HepG2 (cell line): ENCODE measurements around the gene SLC9A8. TPM values are rescaled to one million over a fixed set of nuclear protein-coding genes. Genes with fewer than 3 reads are reported as not detected.

Experiments used
- KAT2B ChIP-seq: fragments of 150-350 bp; IDR thresholded peaks from 2 replicates; pipeline ENCODE4 v1.6.1; 2014; ENCODE audit warnings: low read depth, low read length, borderline replicate concordance
- KAT7 ChIP-seq: IDR thresholded peaks from 2 replicates; pipeline ENCODE4 v1.6.1; 2018; ENCODE audit warnings: borderline replicate concordance, missing compliant biosample characterization
- MBD4 ChIP-seq: IDR thresholded peaks from 2 replicates; pipeline ENCODE4 v1.6.1; 2012; ENCODE audit warnings: low read length, inconsistent platforms, borderline replicate concordance
- PAWR ChIP-seq: sonication (generic); formaldehyde crosslinking; IDR thresholded peaks from 2 replicates; pipeline ENCODE4 v1.4.0; 2020; ENCODE audit warnings: missing genetic modification reagents, mild to moderate bottlenecking, borderline replicate concordance
- SPEN ChIP-seq: sonication (generic); formaldehyde crosslinking; IDR thresholded peaks from 2 replicates; pipeline ENCODE4 v1.5.1; 2020; ENCODE audit warnings: low read depth, mild to moderate bottlenecking, missing genetic modification reagents
- ZSCAN21 ChIP-seq: sonication (generic); formaldehyde crosslinking; IDR thresholded peaks from 2 replicates; pipeline ENCODE4 v1.8.0; 2022; ENCODE audit warnings: mild to moderate bottlenecking, missing genetic modification reagents, moderate library complexity, borderline replicate concordance
- ZSCAN25 ChIP-seq: sonication (generic); formaldehyde crosslinking; IDR thresholded peaks from 2 replicates; pipeline ENCODE4 v1.8.0; 2022; ENCODE audit warnings: mild to moderate bottlenecking, missing genetic modification reagents
- polyA plus RNA-seq, 8 experiments: library from polyadenylated mRNA; depleted of rRNA in 3 of 8; stranded (reverse) in 7 of 8; unstranded in 1 of 8; fragments of >200 nt; fragmentation: Illumina TruSeq in 4 of 8; extraction: Trizol in 4 of 8; gene quantifications; 2 replicates each; pipeline versions ENCODE4 v1.2.1 to v1.2.3, GENCODE V29; 2011 to 2016; ENCODE audit warnings: low read depth in 4 of 8, missing spikeins in 1 of 8, mixed read lengths in 1 of 8; ENCODE audit not compliant: insufficient read depth in 1 of 8
- total RNA-seq, 5 experiments: library from RNA; depleted of rRNA; stranded (reverse); fragments of >200 nt; fragmentation: Illumina TruSeq; extraction: Trizol; gene quantifications; 2 replicates each; pipeline ENCODE4 v1.2.3, GENCODE V29; 2016; ENCODE audit warnings: low read depth in 1 of 5
- TF ChIP-seq, protein P1 (sequence below): sonication (generic); formaldehyde crosslinking; IDR thresholded peaks from 2 replicates; pipeline ENCODE4 v1.4.0; 2020; ENCODE audit warnings: missing genetic modification reagents, borderline replicate concordance
- TF ChIP-seq, protein P2 (sequence below): sonication (generic); formaldehyde crosslinking; IDR thresholded peaks from one replicate; pipeline ENCODE4 v1.5.1; 2020; ENCODE audit warnings: mild to moderate bottlenecking, missing genetic modification reagents; ENCODE audit errors: not compliant biosample characterization
- TF ChIP-seq, protein P3 (sequence below): sonication (generic); formaldehyde crosslinking; IDR thresholded peaks from 2 replicates; pipeline ENCODE4 v1.4.0; 2020; ENCODE audit warnings: missing genetic modification reagents

Gene SLC9A8
- total and polyA plus RNA-seq, 2 of the 13 experiments (the other 11 are each of a cell fraction or from before 2014, with no cell fraction given): 4.1 to 7.4 TPM

DNA sequence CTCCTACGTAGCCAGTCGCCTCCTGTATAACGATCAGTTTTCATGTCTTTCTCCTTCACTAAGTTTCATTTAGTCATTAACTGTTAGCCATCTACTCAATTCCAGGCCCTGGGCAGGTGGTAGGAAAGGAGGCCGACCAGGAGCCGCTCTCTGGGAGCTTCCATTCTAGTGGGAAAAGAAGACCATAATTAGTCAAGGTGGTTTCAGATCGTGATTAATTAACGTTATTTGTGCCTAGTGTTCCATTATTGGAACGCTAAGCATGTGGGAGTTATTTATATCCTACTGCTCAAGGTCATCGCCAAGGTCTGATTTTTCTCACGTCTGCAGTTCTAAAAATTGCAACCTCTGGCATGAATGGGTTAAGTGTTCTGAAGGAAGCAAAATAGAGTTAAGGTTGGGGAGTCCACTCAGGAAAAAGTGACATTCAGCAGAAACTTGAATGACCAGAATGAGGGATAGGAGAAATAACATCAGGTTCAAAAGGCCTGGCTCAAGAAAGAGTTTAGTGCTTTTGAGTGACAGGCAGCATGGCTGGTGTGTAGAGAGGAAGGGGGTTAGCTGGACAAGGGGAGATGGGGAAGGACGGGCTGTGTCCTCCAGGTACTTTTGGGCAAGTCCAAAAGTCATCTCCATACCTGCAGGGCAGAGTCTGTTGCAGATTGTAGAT lies 812 bp downstream of the SLC9A8 start (continued):
- TF ChIP-seq, protein P1, sequence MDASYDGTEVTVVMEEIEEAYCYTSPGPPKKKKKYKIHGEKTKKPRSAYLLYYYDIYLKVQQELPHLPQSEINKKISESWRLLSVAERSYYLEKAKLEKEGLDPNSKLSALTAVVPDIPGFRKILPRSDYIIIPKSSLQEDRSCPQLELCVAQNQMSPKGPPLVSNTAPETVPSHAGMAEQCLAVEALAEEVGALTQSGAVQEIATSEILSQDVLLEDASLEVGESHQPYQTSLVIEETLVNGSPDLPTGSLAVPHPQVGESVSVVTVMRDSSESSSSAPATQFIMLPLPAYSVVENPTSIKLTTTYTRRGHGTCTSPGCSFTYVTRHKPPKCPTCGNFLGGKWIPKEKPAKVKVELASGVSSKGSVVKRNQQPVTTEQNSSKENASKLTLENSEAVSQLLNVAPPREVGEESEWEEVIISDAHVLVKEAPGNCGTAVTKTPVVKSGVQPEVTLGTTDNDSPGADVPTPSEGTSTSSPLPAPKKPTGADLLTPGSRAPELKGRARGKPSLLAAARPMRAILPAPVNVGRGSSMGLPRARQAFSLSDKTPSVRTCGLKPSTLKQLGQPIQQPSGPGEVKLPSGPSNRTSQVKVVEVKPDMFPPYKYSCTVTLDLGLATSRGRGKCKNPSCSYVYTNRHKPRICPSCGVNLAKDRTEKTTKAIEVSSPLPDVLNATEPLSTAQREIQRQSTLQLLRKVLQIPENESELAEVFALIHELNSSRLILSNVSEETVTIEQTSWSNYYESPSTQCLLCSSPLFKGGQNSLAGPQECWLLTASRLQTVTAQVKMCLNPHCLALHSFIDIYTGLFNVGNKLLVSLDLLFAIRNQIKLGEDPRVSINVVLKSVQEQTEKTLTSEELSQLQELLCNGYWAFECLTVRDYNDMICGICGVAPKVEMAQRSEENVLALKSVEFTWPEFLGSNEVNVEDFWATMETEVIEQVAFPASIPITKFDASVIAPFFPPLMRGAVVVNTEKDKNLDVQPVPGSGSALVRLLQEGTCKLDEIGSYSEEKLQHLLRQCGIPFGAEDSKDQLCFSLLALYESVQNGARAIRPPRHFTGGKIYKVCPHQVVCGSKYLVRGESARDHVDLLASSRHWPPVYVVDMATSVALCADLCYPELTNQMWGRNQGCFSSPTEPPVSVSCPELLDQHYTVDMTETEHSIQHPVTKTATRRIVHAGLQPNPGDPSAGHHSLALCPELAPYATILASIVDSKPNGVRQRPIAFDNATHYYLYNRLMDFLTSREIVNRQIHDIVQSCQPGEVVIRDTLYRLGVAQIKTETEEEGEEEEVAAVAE: no peak; the same call in none of the 2 replicates
- no peak for TF ChIP-seq MBD4
- TF ChIP-seq ZSCAN25 (CRISPR knock-in tag): no peak
- no peak for TF ChIP-seq SPEN (CRISPR knock-in tag)
- TF ChIP-seq, protein P2, sequence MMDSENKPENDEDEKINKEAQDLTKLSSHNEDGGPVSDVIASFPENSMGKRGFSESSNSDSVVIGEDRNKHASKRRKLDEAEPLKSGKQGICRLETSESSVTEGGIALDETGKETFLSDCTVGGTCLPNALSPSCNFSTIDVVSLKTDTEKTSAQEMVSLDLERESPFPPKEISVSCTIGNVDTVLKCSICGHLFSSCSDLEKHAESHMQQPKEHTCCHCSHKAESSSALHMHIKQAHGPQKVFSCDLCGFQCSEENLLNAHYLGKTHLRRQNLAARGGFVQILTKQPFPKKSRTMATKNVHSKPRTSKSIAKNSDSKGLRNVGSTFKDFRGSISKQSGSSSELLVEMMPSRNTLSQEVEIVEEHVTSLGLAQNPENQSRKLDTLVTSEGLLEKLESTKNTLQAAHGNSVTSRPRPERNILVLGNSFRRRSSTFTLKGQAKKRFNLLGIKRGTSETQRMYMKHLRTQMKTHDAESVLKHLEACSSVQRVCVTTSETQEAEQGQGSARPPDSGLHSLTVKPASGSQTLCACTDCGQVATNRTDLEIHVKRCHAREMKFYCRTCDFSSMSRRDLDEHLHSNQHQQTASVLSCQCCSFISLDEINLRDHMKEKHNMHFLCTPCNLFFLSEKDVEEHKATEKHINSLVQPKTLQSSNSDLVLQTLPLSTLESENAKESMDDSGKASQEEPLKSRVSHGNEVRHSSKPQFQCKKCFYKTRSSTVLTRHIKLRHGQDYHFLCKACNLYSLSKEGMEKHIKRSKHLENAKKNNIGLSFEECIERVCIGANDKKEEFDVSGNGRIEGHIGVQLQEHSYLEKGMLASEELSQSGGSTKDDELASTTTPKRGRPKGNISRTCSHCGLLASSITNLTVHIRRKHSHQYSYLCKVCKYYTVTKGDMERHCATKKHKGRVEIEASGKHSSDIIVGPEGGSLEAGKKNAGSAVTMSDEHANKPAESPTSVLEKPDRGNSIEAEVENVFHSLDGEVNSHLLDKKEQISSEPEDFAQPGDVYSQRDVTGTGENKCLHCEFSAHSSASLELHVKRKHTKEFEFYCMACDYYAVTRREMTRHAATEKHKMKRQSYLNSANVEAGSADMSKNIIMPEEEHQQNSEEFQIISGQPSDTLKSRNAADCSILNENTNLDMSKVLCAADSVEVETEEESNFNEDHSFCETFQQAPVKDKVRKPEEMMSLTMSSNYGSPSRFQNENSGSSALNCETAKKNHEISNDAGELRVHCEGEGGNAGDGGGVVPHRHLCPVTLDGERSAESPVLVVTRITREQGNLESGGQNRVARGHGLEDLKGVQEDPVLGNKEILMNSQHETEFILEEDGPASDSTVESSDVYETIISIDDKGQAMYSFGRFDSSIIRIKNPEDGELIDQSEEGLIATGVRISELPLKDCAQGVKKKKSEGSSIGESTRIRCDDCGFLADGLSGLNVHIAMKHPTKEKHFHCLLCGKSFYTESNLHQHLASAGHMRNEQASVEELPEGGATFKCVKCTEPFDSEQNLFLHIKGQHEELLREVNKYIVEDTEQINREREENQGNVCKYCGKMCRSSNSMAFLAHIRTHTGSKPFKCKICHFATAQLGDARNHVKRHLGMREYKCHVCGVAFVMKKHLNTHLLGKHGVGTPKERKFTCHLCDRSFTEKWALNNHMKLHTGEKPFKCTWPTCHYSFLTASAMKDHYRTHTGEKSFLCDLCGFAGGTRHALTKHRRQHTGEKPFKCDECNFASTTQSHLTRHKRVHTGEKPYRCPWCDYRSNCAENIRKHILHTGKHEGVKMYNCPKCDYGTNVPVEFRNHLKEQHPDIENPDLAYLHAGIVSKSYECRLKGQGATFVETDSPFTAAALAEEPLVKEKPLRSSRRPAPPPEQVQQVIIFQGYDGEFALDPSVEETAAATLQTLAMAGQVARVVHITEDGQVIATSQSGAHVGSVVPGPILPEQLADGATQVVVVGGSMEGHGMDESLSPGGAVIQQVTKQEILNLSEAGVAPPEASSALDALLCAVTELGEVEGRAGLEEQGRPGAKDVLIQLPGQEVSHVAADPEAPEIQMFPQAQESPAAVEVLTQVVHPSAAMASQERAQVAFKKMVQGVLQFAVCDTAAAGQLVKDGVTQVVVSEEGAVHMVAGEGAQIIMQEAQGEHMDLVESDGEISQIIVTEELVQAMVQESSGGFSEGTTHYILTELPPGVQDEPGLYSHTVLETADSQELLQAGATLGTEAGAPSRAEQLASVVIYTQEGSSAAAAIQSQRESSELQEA (CRISPR knock-in tag): no peak
- no peak for TF ChIP-seq KAT2B
- TF ChIP-seq PAWR (CRISPR knock-in tag): no peak; the same call in 1 of the 2 replicates
- TF ChIP-seq, protein P3, sequence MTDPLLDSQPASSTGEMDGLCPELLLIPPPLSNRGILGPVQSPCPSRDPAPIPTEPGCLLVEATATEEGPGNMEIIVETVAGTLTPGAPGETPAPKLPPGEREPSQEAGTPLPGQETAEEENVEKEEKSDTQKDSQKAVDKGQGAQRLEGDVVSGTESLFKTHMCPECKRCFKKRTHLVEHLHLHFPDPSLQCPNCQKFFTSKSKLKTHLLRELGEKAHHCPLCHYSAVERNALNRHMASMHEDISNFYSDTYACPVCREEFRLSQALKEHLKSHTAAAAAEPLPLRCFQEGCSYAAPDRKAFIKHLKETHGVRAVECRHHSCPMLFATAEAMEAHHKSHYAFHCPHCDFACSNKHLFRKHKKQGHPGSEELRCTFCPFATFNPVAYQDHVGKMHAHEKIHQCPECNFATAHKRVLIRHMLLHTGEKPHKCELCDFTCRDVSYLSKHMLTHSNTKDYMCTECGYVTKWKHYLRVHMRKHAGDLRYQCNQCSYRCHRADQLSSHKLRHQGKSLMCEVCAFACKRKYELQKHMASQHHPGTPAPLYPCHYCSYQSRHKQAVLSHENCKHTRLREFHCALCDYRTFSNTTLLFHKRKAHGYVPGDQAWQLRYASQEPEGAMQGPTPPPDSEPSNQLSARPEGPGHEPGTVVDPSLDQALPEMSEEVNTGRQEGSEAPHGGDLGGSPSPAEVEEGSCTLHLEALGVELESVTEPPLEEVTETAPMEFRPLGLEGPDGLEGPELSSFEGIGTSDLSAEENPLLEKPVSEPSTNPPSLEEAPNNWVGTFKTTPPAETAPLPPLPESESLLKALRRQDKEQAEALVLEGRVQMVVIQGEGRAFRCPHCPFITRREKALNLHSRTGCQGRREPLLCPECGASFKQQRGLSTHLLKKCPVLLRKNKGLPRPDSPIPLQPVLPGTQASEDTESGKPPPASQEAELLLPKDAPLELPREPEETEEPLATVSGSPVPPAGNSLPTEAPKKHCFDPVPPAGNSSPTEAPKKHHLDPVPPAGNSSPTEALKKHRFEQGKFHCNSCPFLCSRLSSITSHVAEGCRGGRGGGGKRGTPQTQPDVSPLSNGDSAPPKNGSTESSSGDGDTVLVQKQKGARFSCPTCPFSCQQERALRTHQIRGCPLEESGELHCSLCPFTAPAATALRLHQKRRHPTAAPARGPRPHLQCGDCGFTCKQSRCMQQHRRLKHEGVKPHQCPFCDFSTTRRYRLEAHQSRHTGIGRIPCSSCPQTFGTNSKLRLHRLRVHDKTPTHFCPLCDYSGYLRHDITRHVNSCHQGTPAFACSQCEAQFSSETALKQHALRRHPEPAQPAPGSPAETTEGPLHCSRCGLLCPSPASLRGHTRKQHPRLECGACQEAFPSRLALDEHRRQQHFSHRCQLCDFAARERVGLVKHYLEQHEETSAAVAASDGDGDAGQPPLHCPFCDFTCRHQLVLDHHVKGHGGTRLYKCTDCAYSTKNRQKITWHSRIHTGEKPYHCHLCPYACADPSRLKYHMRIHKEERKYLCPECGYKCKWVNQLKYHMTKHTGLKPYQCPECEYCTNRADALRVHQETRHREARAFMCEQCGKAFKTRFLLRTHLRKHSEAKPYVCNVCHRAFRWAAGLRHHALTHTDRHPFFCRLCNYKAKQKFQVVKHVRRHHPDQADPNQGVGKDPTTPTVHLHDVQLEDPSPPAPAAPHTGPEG (CRISPR knock-in tag): no peak
- TF ChIP-seq ZSCAN21 (CRISPR knock-in tag): no peak
- no peak for TF ChIP-seq KAT7 (CRISPR knock-in tag)
